LNCAP (cell line): ENCODE data around the gene RAD51D.

Experiments used
- TF ChIP-seq, protein P1 (sequence below): fragments of 450-650 bp; IDR thresholded peaks from 2 replicates; pipeline ENCODE4 v1.5.1; 2017; ENCODE audit warnings: mild to moderate bottlenecking

Gene RAD51D

DNA sequence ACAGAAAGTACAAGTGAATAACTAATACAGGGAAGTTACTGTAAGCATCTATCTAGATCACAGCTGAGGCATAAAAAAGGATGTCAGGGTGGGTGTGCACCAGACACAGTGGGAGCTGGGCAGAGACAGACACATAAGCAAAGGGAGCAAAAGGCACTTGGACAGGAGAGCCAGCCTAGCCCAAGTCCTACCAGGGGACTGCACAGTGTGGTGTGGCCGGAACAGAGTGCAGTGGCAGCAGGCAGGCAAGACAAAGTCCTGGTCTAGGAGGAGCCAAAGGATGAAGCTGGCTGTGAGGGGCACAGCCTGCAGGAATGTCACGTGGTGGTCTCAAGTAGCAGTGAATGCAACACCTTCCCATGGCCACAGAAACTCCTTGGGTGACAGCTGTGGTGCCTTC, 21.9 kb downstream of the RAD51D start:
- TF ChIP-seq, protein P1, sequence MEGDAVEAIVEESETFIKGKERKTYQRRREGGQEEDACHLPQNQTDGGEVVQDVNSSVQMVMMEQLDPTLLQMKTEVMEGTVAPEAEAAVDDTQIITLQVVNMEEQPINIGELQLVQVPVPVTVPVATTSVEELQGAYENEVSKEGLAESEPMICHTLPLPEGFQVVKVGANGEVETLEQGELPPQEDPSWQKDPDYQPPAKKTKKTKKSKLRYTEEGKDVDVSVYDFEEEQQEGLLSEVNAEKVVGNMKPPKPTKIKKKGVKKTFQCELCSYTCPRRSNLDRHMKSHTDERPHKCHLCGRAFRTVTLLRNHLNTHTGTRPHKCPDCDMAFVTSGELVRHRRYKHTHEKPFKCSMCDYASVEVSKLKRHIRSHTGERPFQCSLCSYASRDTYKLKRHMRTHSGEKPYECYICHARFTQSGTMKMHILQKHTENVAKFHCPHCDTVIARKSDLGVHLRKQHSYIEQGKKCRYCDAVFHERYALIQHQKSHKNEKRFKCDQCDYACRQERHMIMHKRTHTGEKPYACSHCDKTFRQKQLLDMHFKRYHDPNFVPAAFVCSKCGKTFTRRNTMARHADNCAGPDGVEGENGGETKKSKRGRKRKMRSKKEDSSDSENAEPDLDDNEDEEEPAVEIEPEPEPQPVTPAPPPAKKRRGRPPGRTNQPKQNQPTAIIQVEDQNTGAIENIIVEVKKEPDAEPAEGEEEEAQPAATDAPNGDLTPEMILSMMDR = no peak

DNA sequence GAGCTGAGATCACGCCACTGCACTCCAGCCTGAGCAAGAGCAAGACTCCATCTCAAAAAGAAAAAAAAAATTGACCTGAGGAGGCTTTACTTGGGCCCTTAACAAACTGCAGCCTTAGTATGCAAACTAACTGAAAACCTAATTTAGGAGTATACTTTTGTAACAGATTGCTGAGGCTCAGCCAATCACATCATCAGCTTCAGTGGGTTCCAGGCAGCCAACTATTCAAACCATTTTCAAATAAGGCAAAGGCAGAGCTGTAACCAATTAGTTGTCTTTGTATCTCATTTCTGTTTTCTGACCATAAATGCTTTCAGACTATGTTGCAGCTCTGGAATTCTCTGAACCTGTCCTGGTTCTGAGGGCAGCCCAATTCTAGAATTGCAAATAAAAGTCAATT, 23.9 kb downstream of the RAD51D start:
- TF ChIP-seq, protein P1 = no peak

DNA sequence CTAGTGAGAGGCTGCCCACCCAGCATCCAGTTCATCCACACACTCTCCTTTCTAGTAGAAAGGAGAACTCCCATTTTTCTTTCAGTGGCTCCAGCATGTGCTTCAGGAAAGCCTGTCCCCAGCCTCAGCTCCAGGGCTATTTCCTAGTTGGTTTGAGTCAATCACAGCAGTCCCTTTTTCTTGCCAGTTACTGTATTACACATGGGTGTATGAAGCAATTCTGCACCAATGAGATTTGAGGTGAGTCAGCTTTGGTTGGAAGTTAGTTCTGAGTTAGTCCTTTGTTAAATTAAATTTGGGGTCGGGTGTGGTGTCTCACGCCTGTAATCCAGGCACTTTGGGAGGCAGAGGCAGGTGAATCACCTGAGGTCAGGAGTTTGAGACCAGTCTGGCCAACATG, 24.8 kb downstream of the RAD51D start:
- TF ChIP-seq, protein P1 = no peak

DNA sequence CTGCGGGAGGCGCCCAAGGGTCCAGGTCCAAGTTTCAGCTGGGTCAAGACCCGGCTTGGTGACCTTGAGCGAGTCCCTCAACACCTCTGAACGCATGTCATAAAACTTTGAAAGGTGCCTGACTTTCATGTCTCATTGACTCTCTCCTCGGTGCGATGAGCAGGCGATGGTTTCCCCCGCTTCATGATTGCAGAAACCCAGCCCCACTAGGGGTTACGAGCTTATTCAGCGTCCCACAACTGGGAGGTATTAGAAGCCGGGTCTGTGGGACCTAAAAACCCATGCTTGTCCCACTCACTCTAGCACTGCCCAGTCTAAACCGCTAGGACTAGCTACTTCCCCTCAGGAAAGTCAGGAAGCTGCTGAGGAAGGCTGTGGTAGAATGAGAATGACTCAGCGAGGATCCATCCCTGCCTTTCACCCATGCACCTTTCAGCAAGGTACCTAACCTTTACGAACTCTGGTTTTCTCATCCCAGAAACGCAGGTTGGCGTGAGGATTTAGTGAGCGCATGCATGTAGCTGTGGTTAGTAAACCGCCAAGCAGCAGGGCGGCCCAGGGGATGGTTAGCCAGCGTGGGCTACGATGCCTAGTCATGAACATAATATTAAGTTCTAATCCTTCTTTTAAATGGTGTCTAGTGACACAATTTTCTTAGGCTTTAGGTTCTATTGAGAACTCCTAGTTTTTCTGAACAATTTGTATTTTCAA, 29.9 kb downstream of the RAD51D start:
- TF ChIP-seq, protein P1 = peak; percentile 43; the same call in 1 of the 2 replicates

DNA sequence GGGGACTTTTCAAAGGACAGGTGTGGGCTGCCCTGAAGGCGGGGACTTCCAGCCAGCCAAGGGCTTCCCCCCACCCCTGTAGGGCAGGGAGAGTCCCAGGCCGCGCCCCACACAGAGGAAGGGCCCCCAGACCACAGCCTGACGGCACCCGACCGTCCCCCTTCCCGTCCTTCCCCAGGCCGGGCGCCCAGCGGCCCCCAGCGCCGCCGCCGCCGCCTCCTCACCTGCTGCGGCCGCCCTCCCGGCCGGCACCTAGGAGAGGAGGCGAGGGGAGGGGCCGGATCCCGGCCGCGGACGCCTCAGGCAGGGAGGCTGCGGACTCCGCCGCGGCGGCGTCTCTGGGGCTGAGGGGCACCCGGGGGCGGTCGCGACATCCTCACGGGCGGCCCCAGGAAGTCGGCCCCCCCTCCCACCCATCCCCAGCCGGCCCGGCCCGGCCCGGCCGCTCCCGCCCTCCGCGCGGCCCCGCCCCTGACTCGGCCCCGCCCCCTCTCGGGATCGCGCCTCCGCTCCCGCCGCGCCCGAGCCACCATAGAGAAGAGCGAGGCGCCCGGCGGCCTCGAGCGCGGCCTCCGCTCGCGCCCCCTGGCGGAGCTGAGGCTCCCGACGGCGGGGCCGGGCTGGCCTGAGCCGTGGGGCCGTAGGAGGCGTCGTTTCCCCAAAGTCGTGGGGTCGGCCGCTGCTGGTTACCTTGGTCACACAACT, 30.6 kb downstream of the RAD51D start:
- TF ChIP-seq, protein P1 = peak; percentile 92

DNA sequence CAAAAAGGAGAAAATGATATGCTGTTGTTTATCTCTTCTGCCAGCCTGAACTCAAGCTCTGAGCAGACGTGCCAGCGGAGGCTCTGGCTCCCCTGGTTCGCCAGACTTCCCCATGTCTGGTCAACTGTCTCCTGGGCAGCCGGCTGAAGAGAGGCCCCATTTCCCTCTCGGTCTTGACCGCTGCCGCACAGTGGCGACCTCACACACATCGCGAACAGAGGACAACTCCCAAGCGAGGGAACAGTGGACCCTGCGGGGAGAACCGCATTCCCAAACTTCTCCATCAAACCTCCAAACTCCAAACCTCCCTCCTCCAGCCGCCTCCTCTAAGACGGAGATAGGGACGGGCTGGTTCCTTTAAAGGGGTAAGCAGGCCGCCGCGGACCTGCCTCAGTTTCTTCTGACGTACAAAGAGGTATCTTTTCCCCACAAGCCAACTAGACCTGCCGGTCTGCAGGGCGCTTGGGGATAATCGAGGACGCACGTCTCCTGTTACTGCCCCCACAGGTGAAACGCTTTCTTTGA, 31.2 kb downstream of the RAD51D start:
- TF ChIP-seq, protein P1 = no peak; the same call in 1 of the 2 replicates

DNA sequence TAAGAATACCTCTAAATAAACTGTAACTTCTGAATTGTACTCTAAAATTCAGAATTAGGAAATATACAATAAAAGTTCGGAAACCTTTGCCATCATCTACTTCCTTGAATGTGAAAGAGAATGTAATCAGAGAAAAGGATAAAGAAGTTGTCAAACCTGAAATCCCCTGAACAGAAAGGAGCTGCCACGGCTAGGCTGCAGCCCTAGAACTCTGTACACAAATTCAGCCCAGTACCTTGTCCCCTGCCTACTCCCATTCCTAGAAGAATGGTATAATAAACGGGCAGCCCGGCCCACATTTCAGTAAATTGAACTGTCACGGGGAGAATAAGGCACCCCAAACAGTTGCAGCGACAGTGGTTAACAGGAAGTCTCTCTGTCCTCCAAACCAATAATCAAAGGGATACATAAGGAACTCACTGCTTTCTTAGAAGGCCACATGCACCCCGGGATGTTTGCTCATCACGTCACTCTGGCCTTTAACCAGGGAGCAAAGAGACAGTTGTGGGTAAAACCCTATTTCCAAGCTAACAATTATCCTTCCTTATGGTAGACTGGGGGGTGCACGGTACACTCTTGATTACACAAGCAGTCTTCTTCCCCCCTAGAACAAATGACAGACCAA, 31.8 kb downstream of the RAD51D start:
- TF ChIP-seq, protein P1 = no peak
